Upper lobe of right lung (tissue), 1 donor: ENCODE results near the gene NOM1. TPM values are rescaled to one million over a fixed set of nuclear protein-coding genes. Genes with fewer than 3 reads are reported as not detected.

Source experiments
- ATAC-seq: fragments of 200-7000 bp; cut with Tn5 transposase; one replicate; pipeline ENCODE4 v1.9.1; 2020; ENCODE audit warnings: mild to moderate bottlenecking, moderate library complexity
- DNase-seq: peaks from one replicate; pipeline ENCODE4 v3.0.0-alpha.2; 2020
- H3K27ac ChIP-seq: fragments of 200-600 bp; one replicate; pipeline ENCODE4 v1.8.0; 2022
- H3K27me3 ChIP-seq: fragments of 200-600 bp; one replicate; pipeline ENCODE4 v1.8.0; 2022; ENCODE audit warnings: mild to moderate bottlenecking
- H3K36me3 ChIP-seq: fragments of 200-600 bp; one replicate; pipeline ENCODE4 v1.8.0; 2022
- H3K4me1 ChIP-seq: fragments of 200-600 bp; one replicate; pipeline ENCODE4 v1.8.0; 2022
- H3K4me3 ChIP-seq: fragments of 200-600 bp; one replicate; pipeline ENCODE4 v1.8.0; 2022; ENCODE audit warnings: mild to moderate bottlenecking
- H3K9me3 ChIP-seq: fragments of 200-600 bp; one replicate; pipeline ENCODE4 v1.8.0; 2022
- CTCF ChIP-seq: fragments of 200-600 bp; IDR thresholded peaks from one replicate; pipeline ENCODE4 v1.8.0; 2022; ENCODE audit warnings: antibody characterized with exemption
- intact Hi-C: fragments of 100-400 bp; cut with DNase I; formaldehyde crosslinking; loops from one replicate; pipeline ENCODE4 v1.11.0; 2022
- total RNA-seq: library from RNA; stranded (reverse); fragmentation: NEBNext Ultra II Directional; extraction: Animal tissue kit (Norgen Biotek cat#: 25700); gene quantifications from one replicate; pipeline ENCODE4 v1.2.1, GENCODE V29; 2021
- donor health status: DM: no; HTN: yes; CAD: no; lungs with severe emphysema.

Gene NOM1
- total RNA-seq, 1 donor from 2014 or later, result 20.6 TPM

- Histone ChIP-seq H3K27ac (no peak overlapping the region), H3K4me3 (no peak overlapping the region), H3K4me1 (peaks cover 9% of the 10 kb centered on the region), H3K36me3 (no peaks in the 10 kb centered on the region), H3K9me3 (no peaks in the 10 kb centered on the region), H3K27me3 (peaks cover 100% of the 10 kb centered on the region)
- peak; percentile 29 for DNase-seq
- no peak for TF ChIP-seq CTCF
- intact Hi-C loops, result no loop called here
- ATAC-seq, result no peak
Observed at GRCh38 chr7:157017149-157017548, 67.6 kb downstream of the NOM1 start.

- Histone ChIP-seq H3K27me3 (peaks cover 100% of the 10 kb centered on the region), H3K4me3 (no peak overlapping the region), H3K9me3 (no peaks in the 10 kb centered on the region), H3K36me3 (no peaks in the 10 kb centered on the region), H3K4me1 (peaks cover 9% of the 10 kb centered on the region), H3K27ac (no peak overlapping the region)
- DNase-seq (peak; percentile 54), ATAC-seq (no peak)
- no peak for TF ChIP-seq CTCF
- intact Hi-C loops, result no loop called here
Observed at GRCh38 chr7:157017603-157018327, 68.3 kb downstream of the NOM1 start.

GRCh38 chr7:157018328-157018996 lies 69.0 kb downstream of the NOM1 start:
- no peak for ATAC-seq
- Histone ChIP-seq H3K4me1 (peaks cover 9% of the 10 kb centered on the region), H3K4me3 (no peak overlapping the region), H3K36me3 (no peaks in the 10 kb centered on the region), H3K27me3 (peaks cover 98% of the 10 kb centered on the region), H3K27ac (no peak overlapping the region), H3K9me3 (no peaks in the 10 kb centered on the region)
- TF ChIP-seq CTCF, result no peak
- peak; percentile 51 for DNase-seq
- intact Hi-C loops, result no loop called here

GRCh38 chr7:157018997-157019608 lies 69.6 kb downstream of the NOM1 start:
- Histone ChIP-seq H3K4me3 (no peak overlapping the region), H3K9me3 (no peaks in the 10 kb centered on the region), H3K27me3 (peaks cover 95% of the 10 kb centered on the region), H3K4me1 (peaks cover 9% of the 10 kb centered on the region), H3K27ac (no peak overlapping the region), H3K36me3 (no peaks in the 10 kb centered on the region)
- intact Hi-C loops, result no loop called here
- ATAC-seq (no peak), DNase-seq (peak; percentile 56)
- TF ChIP-seq CTCF, result no peak

- TF ChIP-seq CTCF, result no peak
- intact Hi-C loops, result no loop called here
- ATAC-seq (no peak), DNase-seq (peak; percentile 40)
- Histone ChIP-seq H3K27me3 (peaks cover 95% of the 10 kb centered on the region), H3K36me3 (no peaks in the 10 kb centered on the region), H3K4me3 (no peak overlapping the region), H3K9me3 (no peaks in the 10 kb centered on the region), H3K27ac (no peak overlapping the region), H3K4me1 (peaks cover 9% of the 10 kb centered on the region)
Observed at GRCh38 chr7:157019718-157020451, 70.4 kb downstream of the NOM1 start.
